CD4-positive, alpha-beta T cell treated with Interferon gamma for 1 hour (primary cell): ENCODE results near the gene LRP1.

Experiments used
- DNase-seq: peaks from one replicate; pipeline ENCODE4 v3.0.0-alpha.2; 2020

The LRP1 gene

DNA sequence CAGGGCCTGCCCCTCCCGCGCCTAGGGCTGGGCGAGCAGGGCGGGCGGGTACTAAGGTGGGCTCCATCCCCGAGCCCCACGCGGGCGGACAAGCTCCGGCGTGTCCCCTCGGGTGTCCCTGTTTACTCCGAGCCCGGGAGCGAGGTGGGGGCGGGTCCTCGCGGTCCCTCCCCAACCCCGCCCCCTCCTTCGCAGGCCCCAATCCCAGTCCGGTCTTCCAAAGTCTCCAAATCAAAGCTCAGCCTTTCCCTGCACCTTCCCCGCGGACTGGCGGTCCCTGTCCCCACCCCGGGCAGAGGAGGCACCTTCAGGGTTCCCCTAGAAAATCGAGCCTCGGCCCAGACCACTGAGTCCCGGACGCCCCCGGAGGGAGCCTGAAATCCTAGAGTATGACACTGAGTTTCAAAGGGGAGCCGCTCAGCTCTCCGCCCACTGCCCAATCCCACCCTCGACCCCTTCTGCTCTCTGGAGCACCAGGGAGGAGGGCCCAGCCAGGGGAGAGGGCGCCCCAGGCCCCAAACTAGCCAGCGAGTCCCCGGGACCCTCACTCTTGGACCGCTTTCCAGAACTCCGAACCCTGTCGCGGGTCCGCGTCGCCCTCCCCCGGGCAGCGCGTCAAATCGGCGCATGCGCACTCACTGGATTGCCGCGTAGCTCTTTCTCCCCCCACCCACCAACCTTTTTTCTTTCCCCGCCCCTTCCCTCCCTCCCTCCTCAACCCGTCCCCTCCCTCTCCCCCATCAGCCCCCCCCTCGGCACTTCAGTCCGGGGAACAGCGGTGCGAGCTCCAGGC, at the start of gene LRP1:
LRP1 (plus strand) TSS at position 758 of the 793 bp plus-strand sequence. CDS start 482 bp downstream, outside the sequence.
- DNase-seq = peak; percentile 76

DNA sequence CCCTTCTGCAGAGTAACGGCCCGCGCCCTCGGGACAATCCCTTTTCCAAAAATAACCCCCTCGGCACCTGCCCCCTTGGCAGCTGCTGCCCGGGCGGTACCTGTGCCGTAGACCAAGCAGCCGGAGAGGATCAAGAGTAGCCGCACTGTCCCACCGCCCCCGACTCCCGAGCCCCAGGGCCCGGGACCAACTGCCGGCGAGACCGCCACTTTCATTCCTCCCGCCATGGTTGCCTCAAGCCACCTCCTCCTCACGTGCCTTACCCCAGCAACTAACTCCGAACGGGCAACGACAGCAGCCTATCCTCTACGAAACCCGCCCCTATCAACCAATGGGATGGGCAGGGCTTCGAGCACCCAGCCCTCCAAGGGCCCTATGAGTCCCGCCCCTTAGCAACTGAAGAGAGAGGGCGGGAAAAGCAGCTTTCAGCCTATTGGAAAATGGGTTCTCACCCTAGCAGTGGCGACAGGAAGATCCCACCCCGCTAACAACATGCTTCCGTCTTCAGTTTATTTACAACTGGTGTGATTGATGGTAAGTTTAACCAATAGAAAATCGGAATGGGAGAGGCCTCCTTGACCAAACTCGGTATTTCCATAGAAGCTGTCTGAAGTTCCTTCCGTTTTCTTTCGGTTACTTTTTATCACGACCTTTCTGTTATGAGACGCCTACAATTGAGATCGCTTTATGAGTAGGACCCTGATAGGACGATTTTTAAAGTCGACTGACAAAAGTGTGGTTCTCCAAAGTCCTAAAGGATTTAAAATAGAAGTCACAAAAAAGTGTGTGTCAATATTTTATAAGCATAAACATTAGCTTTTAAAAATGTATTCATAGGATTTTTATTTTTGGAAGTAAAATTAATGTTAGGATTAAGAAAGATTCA, 49.5 kb upstream of the LRP1 start, which contains the start of gene NEMP1:
NEMP1 (minus strand) TSS at position 273 of the 886 bp plus-strand sequence; CDS start at position 227, 46 bp downstream.
- peak; percentile 99 for DNase-seq

DNA sequence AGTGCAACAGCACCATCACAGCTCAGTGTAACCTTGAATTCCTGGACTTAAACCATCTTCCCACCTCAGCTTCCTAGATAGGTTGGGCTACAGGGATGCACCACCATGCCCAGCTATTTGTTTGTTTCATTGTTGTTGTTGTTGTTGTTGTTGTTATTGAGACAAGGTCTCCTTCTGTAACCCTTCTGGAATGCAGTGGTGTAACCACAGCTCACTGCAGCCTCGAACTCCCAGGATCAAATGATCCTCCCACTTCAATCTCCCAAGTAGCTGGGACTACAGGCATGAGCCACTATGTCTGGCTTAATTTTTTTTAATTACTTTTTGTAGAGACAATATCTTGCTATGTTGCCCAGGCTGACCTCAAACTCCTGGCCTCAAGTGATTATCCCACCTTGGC, 48.5 kb upstream of the LRP1 start:
- DNase-seq = no peak

DNA sequence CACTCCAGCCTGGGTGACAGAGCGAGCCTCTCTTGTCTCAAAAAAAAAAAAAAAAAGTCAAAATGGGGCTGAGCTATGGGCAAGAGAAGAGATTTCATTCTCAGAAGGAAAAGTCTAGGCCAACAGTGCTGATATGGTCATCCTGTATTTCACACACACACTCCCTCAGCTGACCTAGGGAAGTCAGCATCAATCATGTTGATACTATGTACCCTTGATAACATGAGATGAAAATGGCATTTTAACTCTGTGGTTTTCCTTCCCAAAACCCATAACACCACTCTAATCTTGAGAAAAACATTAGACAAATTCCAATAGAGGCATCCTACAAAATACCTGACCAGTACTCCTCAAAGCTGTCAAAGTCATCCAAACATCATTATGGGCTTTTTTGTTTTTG, 47.4 kb upstream of the LRP1 start:
- no peak for DNase-seq

DNA sequence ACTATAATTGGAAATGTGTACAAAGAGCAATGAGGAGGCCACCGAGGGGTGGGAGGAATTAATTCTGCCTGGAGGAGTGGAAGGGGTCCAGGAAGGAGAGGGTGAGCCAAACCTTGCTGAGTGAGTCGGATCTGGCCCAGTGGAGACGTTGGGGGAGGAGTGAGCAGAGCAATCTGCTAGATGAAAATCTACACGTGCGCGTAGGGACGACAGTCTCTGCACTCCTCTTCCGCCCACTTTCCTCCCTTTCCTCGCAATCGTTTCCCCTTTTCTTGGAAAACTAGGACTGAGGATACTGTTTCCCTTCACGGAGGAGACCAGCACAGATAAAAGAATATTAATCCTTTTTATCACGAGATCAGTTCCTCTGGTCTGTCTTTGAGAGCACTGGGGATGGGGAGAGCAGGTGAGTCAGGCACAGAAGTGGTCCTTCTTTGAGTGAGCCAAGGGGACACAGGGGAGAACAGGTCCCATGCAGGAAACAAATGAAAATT, 42.2 kb upstream of the LRP1 start:
- no peak for DNase-seq

DNA sequence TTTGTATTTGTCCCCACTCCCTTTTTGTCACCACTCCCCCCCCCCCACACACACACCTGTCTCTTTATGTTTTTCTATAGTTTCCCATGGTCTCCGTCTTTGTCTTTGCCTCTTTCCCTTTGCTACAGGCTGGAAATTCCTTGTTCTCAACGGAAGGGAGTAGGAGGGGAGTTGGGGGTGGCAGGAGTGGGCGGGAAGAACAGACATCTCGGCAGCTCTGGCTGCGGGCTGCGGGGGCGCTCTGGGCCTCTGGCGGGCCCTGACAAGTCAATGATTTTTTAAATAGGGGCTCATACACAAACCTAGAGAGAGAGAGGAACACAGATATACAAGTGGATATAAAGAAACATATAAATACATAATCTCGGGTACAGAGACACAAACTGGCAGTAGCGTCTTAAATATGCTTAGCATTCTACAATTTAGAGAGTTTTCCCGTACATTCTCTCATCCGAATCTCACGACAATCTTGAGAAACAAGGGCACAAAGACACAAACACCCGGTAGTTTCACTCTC, 41.7 kb upstream of the LRP1 start:
- peak; percentile 61 for DNase-seq

DNA sequence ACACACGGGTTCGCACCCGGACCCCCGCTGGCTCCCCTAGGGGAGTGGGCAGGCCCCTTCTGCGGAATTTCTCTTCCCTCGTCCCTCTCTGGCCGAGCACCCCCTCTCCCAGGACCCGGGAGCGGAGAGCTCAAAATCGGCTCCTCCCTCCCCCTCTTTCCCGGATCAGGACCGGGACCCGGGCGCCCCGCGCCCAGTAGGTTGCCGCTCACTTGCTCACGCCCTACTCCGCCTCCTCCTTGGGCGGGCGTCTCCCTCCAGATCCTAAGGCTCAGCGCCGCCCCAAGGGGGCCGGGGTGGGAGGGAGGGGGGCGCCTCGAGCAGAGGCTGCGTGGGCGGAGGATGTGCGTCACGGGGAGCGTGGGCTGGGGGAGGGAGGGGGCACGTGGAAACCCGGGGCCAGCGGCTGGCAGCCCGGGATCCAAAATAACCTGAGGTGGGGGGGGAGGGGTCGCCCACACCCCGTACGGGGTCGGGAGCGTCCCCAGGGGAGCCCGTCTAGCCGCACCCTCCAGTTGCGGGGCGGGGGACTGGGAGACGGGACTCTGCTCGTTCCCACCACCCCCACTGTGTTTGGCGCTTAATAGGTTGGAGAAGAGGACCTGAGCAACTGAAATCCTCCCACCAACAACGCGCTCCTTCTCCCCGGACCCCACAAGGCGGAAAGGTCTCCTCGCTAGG, 41.1 kb upstream of the LRP1 start:
- peak; percentile 92 for DNase-seq

DNA sequence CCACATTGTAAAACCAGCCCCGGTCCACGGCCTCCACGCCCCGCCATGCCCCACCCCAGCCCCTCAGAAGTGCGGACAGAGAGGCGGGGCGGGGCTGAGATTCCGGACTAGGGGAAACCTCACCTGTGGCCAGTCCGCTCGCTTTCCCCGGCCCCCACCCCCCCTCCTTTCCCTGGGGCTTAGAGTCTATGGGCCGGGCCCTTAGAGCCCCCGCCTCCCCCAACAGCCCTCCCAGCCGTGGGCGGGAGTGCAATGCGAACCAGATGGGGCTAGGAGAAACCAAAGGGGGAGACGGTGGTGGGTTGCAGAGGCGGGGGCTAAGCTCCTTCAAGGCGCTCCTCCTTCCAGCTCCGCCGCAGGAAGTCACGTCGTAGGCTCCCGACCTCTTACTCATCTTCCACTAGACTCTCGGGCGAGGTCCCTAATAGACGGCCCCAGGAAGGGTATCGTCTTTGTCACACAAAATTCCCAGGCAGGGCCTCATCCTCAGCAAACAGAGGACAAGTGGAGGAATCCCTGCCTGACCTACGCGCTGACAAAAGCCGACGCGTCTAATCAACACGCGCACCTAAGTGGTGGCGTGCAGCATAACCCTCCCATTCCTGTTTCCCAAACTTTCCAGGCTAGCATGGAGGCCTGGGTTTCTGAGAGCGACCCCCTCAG, 40.5 kb upstream of the LRP1 start:
- peak; percentile 80 for DNase-seq

DNA sequence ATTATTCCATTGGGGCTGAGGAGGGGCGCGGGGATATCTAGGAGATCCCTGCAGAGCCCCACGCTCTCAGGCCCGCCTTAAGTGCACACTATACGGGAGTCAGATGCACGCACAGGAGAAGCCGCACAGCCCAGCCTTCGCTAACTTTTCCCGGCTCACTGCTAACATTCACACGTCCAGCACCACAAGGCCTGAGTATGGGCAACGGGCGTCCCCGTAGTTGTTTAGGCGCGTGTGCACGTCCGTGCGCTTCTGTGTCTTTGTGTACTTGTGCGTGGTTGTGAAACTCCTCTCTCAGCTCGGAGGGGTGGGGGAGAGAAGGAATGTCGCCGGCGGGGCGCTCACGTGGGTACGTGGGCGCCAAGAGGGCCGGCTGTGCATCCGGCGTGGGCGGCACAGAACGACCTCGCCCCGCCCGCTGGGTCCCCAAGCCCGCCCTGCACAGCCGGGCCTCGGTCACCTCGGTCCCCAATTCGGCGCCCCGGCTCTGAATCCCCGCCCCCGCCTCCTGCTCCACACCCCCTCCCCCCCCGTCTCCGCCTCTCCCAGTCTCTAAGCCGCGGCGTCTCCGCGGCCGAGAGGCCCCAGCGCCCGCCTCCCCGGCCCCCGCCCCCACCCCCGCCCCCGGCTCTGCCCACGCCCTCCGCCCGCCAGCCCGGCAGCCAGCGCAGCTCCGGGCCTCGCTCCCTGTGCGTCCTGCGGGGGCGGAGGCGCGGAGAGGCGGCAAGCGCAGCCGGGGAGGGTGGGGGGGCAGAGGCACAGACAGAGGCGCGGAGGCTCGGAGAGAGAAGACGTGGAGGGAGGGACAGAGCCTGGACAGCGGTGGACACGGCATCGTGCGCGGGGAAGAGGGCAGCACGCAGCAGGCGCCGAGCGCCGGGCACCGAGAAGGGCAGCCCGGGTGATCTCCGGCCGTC, 39.7 kb upstream of the LRP1 start, which contains the start of gene NAB2:
NAB2 (plus strand) TSS at position 761 of the 917 bp plus-strand sequence. CDS start 158 bp downstream, outside the sequence.
- DNase-seq = peak; percentile 96

DNA sequence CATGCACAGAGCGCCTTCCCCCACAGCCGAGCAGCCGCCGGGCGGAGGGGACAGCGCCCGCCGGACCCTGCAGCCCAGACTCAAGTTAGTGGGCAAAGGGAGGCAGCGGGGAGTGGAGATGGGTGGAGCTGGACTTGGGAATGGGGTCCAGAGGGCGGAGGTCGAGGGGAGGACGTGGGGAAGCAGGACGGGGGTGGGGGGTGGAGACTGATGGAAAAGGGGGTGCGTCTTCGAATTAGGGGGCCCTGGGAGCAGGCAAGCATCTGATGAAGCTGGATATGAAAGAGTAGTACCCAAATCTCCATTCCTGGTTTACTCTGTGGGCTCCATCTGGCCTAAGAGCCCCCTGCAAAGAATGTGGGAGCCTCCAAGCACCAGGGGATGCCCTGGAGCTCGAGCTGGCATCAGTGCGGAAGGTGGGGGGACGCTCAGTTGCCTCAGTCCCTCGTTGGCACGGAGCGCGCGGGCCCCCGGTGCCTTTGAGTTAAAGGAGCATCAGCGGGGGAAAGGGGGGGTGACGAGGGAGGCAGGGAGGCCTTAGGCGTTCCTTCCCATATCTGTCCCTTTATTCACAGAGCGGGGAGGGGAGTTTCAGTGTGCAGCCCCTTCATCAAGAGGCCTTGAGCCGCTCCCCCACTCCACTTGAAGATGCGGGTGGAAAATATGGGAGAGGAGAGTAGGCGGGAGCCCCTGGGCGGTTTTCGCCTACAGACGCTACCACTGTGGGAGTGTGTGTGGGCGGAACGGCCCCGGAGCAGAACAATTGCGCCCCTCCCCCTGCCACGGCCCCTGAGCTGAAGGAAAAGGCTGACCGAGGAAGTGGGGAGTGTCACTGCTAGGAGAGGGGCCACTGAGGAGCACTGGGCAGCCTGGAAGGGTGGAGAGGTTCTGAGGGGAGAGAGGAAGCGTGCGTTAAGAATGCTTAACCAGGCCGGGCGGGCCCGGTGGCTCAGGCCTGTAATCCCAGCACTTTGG, 38.7 kb upstream of the LRP1 start:
- peak; percentile 22 for DNase-seq

DNA sequence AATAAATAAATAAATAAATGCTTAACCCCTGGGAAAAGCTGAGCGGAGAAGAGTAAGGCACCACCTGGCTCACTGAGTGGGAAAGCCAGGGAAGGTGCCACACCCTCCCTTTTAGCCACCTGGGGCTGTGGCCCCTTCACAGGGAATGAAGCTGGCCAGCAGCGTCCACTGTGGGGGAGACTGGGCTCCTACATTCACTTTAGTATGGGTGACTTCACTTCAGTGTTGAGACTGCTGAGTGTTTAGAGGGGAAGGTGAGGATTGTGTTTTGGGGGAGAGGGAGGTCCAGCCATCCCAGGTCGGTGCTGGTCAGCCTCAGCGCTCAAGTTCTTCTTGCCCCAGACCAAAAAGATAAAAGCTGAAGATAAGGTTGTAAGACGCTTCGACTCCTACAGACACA, 37.8 kb upstream of the LRP1 start:
- DNase-seq = no peak

DNA sequence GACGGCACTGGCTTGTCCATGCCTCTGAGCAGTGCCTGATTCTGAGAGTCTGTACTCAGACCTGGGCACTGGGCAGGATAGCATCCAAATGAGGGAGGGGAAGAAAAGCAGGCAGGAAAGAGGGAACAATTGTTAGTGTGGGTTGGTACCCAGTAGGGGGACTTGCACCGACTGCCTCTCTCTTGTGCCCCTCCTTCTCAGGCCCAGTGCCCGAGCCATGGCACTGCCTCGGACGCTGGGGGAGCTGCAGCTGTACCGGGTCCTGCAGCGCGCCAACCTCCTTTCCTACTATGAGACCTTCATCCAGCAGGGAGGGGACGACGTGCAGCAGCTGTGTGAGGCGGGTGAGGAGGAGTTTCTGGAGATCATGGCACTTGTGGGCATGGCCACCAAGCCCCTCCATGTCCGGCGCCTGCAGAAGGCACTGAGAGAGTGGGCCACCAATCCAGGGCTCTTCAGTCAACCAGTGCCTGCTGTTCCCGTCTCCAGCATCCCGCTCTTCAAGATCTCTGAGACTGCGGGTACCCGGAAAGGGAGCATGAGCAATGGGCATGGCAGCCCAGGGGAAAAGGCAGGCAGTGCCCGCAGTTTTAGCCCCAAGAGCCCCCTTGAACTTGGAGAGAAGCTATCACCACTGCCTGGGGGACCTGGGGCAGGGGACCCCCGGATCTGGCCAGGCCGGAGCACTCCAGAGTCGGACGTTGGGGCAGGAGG, 37.2 kb upstream of the LRP1 start:
- DNase-seq = no peak

DNA sequence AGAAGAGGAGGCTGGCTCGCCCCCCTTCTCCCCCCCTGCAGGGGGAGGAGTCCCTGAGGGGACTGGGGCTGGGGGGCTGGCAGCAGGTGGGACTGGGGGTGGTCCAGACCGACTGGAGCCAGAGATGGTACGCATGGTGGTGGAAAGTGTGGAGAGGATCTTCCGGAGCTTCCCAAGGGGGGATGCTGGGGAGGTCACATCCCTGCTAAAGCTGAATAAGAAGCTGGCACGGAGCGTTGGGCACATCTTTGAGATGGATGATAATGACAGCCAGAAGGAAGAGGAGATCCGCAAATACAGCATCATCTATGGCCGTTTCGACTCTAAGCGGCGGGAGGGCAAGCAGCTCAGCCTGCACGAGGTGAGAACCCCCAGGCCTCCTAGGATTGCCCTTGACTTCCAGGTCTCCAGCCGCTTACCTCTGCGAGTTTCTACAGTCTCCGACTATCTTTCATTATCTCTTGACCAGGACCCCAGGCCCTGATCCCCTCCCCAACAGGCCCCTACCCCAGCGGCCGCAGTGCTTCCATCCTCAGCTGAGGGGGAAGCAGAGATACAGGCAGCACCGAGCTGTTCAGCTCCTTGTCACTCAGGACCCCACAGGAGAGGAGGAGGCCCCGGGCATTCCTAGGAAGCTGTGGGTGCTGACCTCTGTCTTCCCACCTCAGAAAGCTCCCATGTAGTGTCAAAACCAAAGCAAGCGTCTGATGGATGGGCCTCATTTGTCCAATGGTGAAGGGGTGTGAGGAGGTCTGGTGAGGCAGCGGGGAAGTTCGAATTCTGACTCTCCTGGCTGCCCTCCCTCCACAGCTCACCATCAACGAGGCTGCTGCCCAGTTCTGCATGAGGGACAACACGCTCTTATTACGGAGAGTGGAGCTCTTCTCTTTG, 36.4 kb upstream of the LRP1 start:
- DNase-seq = no peak

DNA sequence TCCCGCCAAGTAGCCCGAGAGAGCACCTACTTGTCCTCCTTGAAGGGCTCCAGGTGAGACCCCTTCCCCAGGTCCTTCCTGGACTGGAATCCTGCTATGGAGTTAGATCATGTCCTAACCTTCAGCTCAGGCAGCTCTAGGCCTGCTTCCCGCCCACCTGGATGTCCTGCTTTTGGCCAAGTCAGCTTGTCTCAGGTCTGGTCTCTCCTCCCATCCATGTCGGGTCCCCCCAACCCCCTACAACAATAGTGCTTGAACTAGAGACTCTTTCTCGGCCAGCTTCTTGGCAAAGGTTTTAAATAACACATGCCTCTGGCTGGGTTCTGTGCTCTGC, 35.8 kb upstream of the LRP1 start:
- no peak for DNase-seq

DNA sequence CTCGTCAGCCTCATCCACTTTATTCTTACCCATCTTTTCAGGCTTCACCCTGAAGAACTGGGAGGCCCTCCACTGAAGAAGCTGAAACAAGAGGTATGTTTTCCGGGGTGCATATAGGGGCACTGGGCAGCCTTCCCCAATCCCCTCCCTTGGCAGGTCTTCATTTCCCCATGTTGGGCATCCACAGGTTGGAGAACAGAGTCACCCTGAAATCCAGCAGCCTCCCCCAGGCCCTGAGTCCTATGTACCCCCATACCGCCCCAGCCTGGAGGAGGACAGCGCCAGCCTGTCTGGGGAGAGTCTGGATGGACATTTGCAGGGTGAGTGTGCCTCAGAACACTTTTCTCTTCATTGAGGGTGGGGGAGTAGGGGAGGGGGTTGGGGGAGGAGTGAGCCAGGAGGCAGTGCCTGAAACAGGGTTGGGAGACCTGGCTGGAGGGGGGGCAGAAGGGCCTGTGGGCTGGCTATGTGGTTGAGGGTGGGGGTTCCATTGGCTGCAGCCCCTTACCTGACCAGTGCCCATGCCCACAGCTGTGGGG, 35.3 kb upstream of the LRP1 start:
- DNase-seq = no peak

DNA sequence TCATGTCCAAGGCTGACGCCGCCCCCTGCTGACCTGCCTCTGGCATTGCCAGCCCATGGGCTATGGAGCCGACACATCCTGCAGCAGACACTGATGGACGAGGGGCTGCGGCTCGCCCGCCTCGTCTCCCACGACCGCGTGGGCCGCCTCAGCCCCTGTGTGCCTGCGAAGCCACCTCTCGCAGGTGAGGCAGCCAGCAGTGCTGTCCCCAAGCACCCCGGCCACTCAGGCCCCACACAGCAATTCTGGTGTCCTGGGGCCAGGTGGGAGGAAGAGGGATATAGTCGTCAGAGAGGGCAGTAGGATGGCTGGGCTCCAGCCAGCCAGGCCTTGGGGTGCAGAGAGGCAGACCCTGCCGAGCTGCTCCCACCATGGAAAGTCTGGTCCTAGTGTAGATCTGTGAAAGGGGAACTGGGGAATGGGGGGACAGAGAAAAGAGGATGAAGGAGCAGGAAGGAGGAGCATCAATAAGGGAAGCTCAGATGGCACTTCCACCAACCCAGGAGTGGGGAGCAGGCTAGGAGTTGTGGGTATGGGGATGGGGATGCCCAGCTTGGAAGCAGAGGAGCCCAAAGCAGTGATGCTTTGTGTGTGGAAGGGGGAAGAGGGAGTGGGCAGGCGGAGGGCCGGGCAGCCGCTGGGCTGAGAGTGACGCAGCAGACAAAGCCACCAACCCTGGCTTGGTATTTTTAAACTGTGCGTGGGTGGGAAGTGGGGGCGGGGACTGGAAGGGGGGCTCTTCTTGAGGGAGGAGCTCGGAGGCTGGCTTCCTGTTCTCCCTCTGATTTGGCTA, 34.7 kb upstream of the LRP1 start:
- peak; percentile 63 for DNase-seq
